HCT116 (cell line): ENCODE measurements around the gene PAAF1. TPM values are rescaled to one million over a fixed set of nuclear protein-coding genes. Genes with fewer than 3 reads are reported as not detected.

Experiments used
- ATAC-seq: fragments of 200-7000 bp; cut with Tn5 transposase; 2 replicates; pipeline ENCODE4 v1.9.1; 2020; ENCODE audit warnings: mild to moderate bottlenecking, moderate library complexity
- BruUV-seq: library from RNA; stranded (reverse); fragments of 400-500 nt; replicated peaks from 2 replicates; lab custom pipeline; 2021; lab: Mats Ljungman, UMichigan
- CTCF ChIA-PET: fragments of 300-600 bp; sonication (Branson Sonifier 250); formaldehyde crosslinking; loops from one replicate; lab custom pipeline; 2021; ENCODE audit warnings: antibody characterized with exemption; lab: Charles Lee
- POLR2A ChIA-PET: fragments of 300-600, 350-600 bp; sonication (Branson Sonifier 250); formaldehyde crosslinking; loops from one replicate; lab custom pipeline; 2021; ENCODE audit warnings: antibody characterized with exemption; lab: Charles Lee
- RAD21 ChIA-PET, 2 experiments: fragments of 300-600 bp; sonication (Branson Sonifier 250); formaldehyde crosslinking; loops; one replicate each; lab custom pipeline; 2023; ENCODE audit warnings: low total read pairs in 2 of 2; ENCODE audit not compliant: uncharacterized antibody in 2 of 2, unreplicated experiment in 2 of 2, low non-redundant PET in 1 of 2; lab: Charles Lee
- DNase-seq: peaks from one replicate; pipeline ENCODE4 v3.0.0-alpha.2; 2010; ENCODE audit warnings: low read depth, low spot score
- H2AFZ ChIP-seq: fragments of 200-600 bp; shearing (Covaris generic), sonication (generic); 2 replicates; pipeline ENCODE4 v1.6.1; 2017; ENCODE audit warnings: low read depth, mixed run types, mixed read lengths, antibody characterized with exemption, low read length; ENCODE audit not compliant: poor library complexity, severe bottlenecking
- H3K27ac ChIP-seq: 2 replicates; pipeline ENCODE4 v1.5.1; 2012; ENCODE audit warnings: low read depth, low read length
- H3K27me3 ChIP-seq: fragments of 200-600 bp; sonication (generic); 2 replicates; pipeline ENCODE4 v1.6.1; 2016; ENCODE audit warnings: mixed run types, low read length, mixed read lengths; ENCODE audit not compliant: insufficient read depth
- H3K36me3 ChIP-seq, 2 experiments: fragments of 200-500 bp in 1 of 2; fragments of 200-600 bp in 1 of 2; sonication (Bioruptor generic) in 1 of 2; sonication (generic) in 1 of 2; 2 replicates each; pipeline versions ENCODE4 v1.5.1 to v1.6.1; 2014 to 2016; ENCODE audit warnings: low read length in 2 of 2, inconsistent platforms in 1 of 2, mixed read lengths in 1 of 2, mixed run types in 1 of 2; ENCODE audit not compliant: insufficient read depth in 2 of 2, control insufficient read depth in 1 of 2
- H3K4me1 ChIP-seq, 2 experiments: fragments of 200-600 bp in 1 of 2; sonication (generic) in 1 of 2; 2 replicates each; pipeline versions ENCODE4 v1.5.1 to v1.6.1; 2012 to 2017; ENCODE audit warnings: low read length in 2 of 2, inconsistent platforms in 1 of 2, mild to moderate bottlenecking in 1 of 2, mixed read lengths in 1 of 2, mixed run types in 1 of 2, moderate library complexity in 1 of 2; ENCODE audit not compliant: insufficient read depth in 2 of 2, control insufficient read depth in 1 of 2
- H3K4me2 ChIP-seq: fragments of 200-600 bp; sonication (generic); 2 replicates; pipeline ENCODE4 v1.6.1; 2017; ENCODE audit warnings: mixed run types, low read length, mixed read lengths
- H3K4me3 ChIP-seq, 2 experiments: fragments of 200-600 bp in 1 of 2; sonication (generic) in 1 of 2; replicated peaks in 1 of 2; 2 replicates each; pipeline ENCODE4 v1.5.1; 2011 to 2016; ENCODE audit warnings: low read length in 2 of 2, control low read depth in 1 of 2, low read depth in 1 of 2, mild to moderate bottlenecking in 1 of 2, mixed read lengths in 1 of 2, mixed run types in 1 of 2
- H3K79me2 ChIP-seq: fragments of 200-600 bp; sonication (generic); 2 replicates; pipeline ENCODE4 v1.6.1; 2017; ENCODE audit warnings: mild to moderate bottlenecking, mixed run types, low read length, moderate library complexity, mixed read lengths; ENCODE audit not compliant: insufficient read depth
- H3K9ac ChIP-seq: fragments of 200-600 bp; sonication (generic); 2 replicates; pipeline ENCODE4 v1.6.1; 2016; ENCODE audit warnings: low read length, mixed read lengths
- H3K9me2 ChIP-seq: fragments of 200-600 bp; sonication (generic), shearing (Covaris generic); 2 replicates; pipeline ENCODE4 v1.6.1; 2017; ENCODE audit warnings: mixed run types, mild to moderate bottlenecking, moderate library complexity; ENCODE audit not compliant: insufficient read depth
- H3K9me3 ChIP-seq, 2 experiments: fragments of 200-500 bp in 1 of 2; fragments of 200-600 bp in 1 of 2; sonication (Bioruptor generic) in 1 of 2; sonication (generic) in 1 of 2; 2 replicates each; pipeline ENCODE4 v1.6.1; 2014 to 2017; ENCODE audit warnings: low read length in 2 of 2, mixed read lengths in 2 of 2, inconsistent platforms in 1 of 2, low read depth in 1 of 2, mild to moderate bottlenecking in 1 of 2, mixed run types in 1 of 2, moderate library complexity in 1 of 2; ENCODE audit not compliant: control insufficient read depth in 1 of 2, insufficient read depth in 1 of 2
- H4K20me1 ChIP-seq: fragments of 200-600 bp; sonication (generic), shearing (Covaris generic); 2 replicates; pipeline ENCODE4 v1.6.1; 2017; ENCODE audit warnings: mixed run types, mild to moderate bottlenecking, moderate library complexity; ENCODE audit not compliant: insufficient read depth
- ATF3 ChIP-seq: IDR thresholded peaks from 2 replicates; pipeline ENCODE4 v1.6.1; 2012
- EGR1 ChIP-seq: IDR thresholded peaks from 2 replicates; pipeline ENCODE4 v1.6.1; 2012; ENCODE audit warnings: low read depth
- ELF1 ChIP-seq: IDR thresholded peaks from 2 replicates; pipeline ENCODE4 v1.6.1; 2012; ENCODE audit warnings: low read depth, borderline replicate concordance
- EZH2 ChIP-seq: fragments of 200-600 bp; sonication (generic); IDR thresholded peaks from 2 replicates; pipeline ENCODE4 v1.6.1; 2017; ENCODE audit warnings: antibody characterized with exemption, mixed run types
- JUND ChIP-seq: IDR thresholded peaks from 2 replicates; pipeline ENCODE4 v1.6.1; 2012
- RAD21 ChIP-seq: IDR thresholded peaks from 2 replicates; pipeline ENCODE4 v1.6.1; 2012; ENCODE audit warnings: low read depth, mild to moderate bottlenecking
- SRF ChIP-seq: IDR thresholded peaks from 2 replicates; pipeline ENCODE4 v1.6.1; 2012; ENCODE audit warnings: low read depth
- TCF7L2 ChIP-seq: IDR thresholded peaks from 2 replicates; pipeline ENCODE4 v1.7.0; 2011; ENCODE audit warnings: borderline replicate concordance, inconsistent platforms; ENCODE audit not compliant: insufficient read depth, insufficient read length; ENCODE audit errors: extremely low read depth
- ZFX ChIP-seq: fragments of 450-650 bp; IDR thresholded peaks from 2 replicates; pipeline ENCODE4 v1.6.1; 2017
- ZNF274 ChIP-seq: fragments of 200-500 bp; sonication (Bioruptor generic); IDR thresholded peaks from 2 replicates; pipeline ENCODE4 v1.6.1; 2014; ENCODE audit warnings: mild to moderate bottlenecking, low read depth, low read length, inconsistent platforms
- intact Hi-C: fragments of 100-400 bp; cut with micrococcal nuclease; formaldehyde crosslinking; loops from 2 replicates; pipeline ENCODE4 v1.10.0; 2022
- total RNA-seq: library from RNA; stranded (reverse); gene quantifications from one replicate; pipeline ENCODE4 v1.2.1, GENCODE V29; 2021; ENCODE audit not compliant: unreplicated experiment
- TF ChIP-seq, protein P1 (sequence below): IDR thresholded peaks from 2 replicates; pipeline ENCODE4 v1.6.1; 2011; ENCODE audit warnings: mild to moderate bottlenecking, low read length, moderate library complexity; ENCODE audit not compliant: insufficient replicate concordance; ENCODE audit errors: extremely low read depth

Gene PAAF1
- total RNA-seq, 1 experiment from 2014 or later = 15.5 TPM

GRCh38 chr11:73962101-73962705 lies 85.4 kb downstream of the PAAF1 start:
- CTCF ChIA-PET = no interaction called here
- H3K27ac ChIP-seq = no peak overlapping the region
- H3K27me3 ChIP-seq = no peaks in the 10 kb centered on the region
- H3K4me3 ChIP-seq = no peak overlapping the region
- DNase-seq = no peak
- ATAC-seq = no peak
- TF ChIP-seq, protein P1, sequence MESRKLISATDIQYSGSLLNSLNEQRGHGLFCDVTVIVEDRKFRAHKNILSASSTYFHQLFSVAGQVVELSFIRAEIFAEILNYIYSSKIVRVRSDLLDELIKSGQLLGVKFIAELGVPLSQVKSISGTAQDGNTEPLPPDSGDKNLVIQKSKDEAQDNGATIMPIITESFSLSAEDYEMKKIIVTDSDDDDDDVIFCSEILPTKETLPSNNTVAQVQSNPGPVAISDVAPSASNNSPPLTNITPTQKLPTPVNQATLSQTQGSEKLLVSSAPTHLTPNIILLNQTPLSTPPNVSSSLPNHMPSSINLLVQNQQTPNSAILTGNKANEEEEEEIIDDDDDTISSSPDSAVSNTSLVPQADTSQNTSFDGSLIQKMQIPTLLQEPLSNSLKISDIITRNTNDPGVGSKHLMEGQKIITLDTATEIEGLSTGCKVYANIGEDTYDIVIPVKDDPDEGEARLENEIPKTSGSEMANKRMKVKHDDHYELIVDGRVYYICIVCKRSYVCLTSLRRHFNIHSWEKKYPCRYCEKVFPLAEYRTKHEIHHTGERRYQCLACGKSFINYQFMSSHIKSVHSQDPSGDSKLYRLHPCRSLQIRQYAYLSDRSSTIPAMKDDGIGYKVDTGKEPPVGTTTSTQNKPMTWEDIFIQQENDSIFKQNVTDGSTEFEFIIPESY = no peak
- TF ChIP-seq ZNF274 (no peak), SRF (no peak), EZH2 (no peak), JUND (no peak), EGR1 (no peak), ZFX (no peak), TCF7L2 (no peak), RAD21 (no peak), ATF3 (no peak), ELF1 (no peak)
- TF ChIP-seq, all 23 proteins: peak for 0
- Histone ChIP-seq H3K4me1 (peaks cover 0 to 5% of the 10 kb centered on the region in 2 experiments; a peak in 2 of 4 replicates), H4K20me1 (no peaks in the 10 kb centered on the region), H2AFZ (no peak overlapping the region), H3K9me2 (no peaks in the 10 kb centered on the region), H3K9me3 (no peaks in the 10 kb centered on the region), H3K4me2 (no peak overlapping the region), H3K9ac (no peak overlapping the region), H3K36me3 (no peaks in the 10 kb centered on the region), H3K79me2 (no peaks in the 10 kb centered on the region)
- RAD21 ChIA-PET = no interaction called here
- intact Hi-C loops = loop anchor here (5.0 to 10.0 kb wide), 3 partner anchors 130 to 295 kb away; no protein-coding TSS in a partner anchor
- POLR2A ChIA-PET = no interaction called here
- no TSS peak for BruUV-seq
